ENCODE measurements around the gene CCDC107.
"Not testable (repeated sequence)": the region's sequence is repeated elsewhere in the genome, so short reads cannot be mapped to it uniquely, and the experiment has no call there.

CCDC107 gene

DNA sequence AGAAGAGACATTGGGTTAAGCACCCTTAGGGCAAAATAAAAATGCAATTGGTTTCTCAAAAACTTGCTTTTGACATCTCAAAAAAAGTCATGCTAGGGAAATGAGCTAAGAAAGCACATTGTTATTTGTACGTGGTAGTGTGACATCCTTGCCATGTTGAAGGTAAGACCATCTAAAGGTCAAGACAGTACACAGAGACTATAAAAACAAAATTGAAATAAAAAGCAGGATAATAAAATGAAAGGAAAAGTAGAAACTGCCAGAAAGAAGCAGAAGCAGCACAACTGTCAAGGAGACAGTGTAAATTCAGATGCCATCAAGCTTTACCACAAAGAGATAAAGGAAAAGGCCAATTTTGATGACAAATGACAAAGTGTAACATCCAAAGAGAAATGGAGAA lies 18.9 kb upstream of the CCDC107 start:
- DNase-seq = not testable (repeated sequence)

DNA sequence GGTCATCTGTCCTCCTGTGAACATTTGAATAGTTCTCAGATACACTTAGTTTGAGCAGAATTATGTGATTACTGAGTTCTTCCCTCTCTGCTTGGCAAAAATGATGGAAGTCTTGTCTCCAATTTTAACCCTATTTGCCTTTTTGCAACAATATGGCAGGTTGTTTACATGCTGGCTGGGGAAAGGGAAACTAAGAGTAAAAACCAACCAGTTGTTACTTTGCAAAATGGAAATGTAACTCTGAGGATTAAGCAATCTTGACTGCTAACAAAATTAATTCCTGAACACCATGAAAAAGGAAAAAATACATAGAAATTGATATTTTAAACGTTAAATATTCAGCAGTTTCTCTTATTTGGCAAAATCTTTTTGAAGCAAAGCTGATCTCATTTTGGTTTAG lies 18.5 kb upstream of the CCDC107 start:
- DNase-seq = no peak

DNA sequence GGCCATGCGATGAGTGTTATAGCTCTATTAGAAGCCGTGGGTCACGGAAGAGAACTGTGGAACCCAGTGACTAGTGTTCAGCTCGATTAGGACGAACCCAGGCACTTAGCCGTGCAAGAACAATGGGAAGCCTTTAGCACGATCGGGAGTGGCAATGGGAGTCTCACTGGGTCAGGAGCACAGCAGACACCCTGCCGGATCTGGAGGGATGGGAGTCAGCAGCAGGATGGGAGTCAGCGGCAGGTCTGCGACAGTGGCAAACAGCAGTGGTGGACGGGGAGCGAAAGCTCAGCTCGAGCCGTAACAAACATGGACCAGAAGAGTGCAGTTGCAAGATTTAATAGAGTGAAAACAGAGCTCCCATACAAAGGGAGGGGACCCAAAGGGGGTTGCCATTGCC lies 17.7 kb upstream of the CCDC107 start:
- DNase-seq = not testable (repeated sequence)

DNA sequence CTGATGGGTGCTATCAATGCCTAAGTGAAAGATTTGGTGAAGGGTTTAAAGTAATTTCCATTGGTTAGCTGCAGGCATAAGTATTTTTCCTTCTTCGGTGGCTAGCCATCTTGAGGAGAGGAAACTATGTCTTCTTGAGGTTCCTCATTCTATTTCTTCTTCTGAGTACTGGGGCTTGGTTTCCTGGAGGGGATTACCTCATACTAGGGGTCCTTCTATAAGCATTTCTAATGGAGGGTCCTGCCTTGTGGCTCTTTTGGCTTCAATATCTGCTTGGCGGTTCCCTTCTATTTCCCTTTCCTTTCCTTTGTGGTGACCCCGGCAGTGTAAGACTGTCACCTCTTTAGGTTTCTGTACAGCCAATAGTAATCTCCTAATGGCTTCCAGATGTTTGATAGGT lies 16.6 kb upstream of the CCDC107 start:
- DNase-seq = not testable (repeated sequence)

DNA sequence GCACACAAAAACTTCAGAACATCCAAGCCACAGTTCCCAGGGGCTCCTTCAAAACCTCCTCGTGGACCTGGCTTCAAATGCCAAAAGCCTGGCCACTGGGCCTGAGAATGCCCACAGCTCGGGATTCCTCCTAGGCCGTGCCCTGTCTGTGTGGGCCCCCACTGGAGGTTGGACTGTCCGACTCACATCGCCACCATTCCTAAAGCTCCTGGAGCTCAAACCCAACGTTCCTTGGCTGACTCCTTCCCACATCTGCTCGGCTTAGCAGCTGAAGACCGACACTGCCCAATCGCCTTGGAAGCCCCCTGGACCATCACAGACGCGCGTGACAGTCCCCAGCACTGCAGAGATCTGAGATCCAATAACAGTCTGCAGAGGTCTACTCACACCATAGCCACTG lies 15.0 kb upstream of the CCDC107 start:
- DNase-seq = no peak

DNA sequence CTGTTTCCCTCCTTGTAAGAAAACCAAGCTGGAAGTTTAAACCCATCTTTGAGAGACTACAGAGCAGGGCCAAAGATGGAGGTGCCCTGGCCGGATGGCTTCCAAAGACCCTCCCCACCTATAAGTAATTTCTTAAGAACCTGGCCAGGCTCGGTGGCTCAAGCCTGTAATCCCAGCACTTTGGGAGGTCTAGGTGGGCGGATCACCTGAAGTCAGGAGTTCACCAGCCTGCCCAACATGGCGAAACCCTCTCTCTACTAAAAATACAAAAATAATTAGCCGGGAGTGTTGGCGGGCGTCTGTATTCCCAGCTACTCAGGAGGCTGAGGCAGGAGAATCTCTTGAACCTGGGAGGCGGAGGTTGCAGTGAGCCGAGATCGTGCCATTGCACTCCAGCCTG lies 12.4 kb upstream of the CCDC107 start:
- not testable (repeated sequence) for DNase-seq

DNA sequence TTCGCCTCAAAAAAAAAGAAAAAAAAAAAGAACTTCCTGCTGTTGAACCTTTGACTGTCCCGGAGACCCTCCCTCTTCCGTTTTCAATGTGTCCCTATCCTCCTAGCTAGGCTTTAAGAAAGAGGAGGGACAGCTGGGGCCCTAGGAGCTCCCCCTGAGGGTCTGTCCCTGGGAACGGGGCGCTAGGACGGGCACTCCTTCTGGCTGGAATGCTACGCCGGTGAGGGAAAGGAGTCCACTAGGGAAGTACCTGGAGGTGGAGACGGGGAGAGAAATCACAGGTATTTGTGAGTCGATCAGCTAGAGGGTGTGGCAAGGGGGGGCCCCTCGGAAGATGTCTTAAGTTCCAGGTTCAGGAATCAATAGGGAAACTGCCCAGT lies 11.9 kb upstream of the CCDC107 start:
- no peak for DNase-seq

DNA sequence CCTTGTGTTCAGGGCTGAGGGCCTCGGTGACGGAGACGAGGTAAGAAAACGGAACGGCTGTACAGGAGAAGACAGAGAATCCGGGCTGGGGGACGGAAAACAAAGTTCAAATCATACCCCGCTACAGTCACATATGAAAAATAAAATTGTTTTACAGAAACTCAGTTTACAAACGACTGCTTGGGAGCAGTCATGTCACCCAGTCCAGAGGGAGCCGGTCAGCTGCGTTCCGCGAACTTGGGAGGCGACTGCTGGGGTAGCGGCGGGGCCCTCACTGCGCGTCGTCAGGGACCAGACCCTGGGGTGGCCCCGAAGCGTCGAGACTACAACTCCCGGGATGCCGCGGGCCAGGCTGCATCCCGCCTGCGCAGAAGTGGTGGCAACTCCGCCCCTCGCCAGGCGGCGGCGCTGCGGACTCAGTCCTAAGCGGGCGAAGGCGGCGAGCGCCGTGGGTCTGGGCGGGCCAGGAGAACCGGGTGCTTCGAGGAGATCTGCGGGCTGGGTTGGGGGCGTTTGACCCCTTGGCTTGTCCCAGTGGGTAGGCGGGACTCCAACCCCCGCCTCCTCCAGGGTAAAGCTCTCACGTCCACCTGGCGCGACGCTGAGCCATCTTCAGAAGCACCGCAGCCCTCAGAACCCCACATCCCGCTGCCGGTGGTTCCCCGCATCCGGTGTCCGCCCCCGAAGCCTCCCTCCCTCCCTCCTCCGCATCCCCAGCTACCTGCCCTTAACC lies 11.4 kb upstream of the CCDC107 start:
- peak; percentile 57 for DNase-seq

DNA sequence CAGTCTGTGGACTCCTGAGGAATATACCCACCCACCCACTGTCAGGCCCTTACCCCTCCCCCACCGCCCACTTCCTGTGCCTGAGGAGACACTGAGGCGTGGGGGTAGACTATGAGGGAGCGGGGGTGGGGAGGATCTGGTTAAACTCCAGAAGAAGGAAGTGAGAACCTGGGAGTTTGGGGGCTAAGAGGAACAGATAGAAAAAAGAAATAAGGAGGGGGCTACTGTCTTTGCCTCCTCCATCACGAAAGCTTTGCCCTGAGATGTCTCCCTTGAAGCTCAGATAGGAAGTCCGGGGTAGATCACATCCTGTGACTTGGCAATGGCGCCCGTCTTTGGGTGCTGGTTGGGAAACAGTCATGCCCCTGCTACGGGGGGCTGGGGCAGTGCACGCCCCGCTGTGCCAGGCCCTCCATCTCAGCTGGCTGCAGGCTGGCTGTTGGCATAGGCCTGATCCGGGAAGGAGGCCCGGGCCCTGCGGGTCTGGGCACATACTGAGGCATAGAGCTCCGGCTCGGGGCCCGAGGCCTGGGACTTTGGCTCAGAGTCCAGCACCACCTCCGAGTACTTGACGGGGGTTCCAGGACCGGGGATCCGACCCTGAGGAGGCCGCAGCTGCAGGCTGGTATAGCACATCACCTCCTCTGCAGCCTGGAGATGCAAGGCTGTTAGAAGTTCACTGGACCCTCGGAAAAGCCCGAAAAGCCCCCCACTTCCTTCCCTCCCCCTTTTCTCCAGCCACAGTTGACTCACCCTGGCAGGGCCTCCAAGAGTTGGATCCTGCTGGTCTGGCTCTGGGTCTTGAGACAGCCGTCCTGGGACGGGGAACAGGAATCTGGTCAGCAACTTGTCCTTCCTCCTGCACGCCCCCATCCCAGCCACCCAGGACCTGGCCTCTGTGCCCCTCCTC lies 8.4 kb upstream of the CCDC107 start:
- DNase-seq = no peak

DNA sequence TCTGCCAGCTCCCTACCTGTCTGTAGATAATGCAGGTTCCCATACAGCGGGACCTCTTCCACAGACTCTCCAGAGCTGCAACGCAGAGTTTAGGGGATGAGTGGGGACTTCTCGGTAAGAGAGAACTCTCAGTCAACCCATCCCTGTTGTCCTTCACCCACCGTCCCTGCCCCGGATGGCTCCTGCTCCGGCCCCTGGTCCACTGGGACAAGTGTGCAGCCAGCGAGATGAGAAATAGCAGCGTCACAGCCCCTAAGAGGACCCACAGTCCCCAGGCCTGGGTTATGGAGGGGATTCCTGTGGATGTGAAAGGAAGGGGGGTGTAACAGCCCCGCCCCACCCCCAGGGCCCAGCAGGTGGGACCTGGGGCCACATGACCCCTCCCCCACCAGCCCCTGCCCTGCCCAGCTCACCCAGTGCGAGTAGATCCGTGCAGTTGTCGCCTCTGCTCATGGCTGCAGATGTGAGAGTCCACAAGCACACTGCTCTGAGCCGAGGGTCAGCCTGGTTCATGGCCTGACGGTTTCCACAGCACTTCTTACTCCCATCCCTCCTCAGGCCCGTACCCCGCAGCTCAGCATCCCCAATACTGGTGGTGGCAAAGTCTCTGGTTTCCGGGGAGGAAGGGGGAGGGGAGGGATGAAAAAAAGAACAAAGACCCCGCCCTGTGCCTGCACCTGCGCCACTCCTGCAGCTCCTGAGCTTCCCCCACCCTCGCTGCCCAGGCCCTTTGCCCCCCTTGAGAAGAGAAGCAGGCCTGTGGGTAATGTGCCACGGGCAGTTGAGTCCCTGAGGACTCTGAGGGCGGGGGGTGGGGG lies 7.5 kb upstream of the CCDC107 start, which contains the start of gene SIT1:
Gene SIT1, minus strand, starts transcription at position 591 of the 818 bp plus-strand sequence. Its CDS starts 78 bp downstream, at position 513.
- DNase-seq = no peak

DNA sequence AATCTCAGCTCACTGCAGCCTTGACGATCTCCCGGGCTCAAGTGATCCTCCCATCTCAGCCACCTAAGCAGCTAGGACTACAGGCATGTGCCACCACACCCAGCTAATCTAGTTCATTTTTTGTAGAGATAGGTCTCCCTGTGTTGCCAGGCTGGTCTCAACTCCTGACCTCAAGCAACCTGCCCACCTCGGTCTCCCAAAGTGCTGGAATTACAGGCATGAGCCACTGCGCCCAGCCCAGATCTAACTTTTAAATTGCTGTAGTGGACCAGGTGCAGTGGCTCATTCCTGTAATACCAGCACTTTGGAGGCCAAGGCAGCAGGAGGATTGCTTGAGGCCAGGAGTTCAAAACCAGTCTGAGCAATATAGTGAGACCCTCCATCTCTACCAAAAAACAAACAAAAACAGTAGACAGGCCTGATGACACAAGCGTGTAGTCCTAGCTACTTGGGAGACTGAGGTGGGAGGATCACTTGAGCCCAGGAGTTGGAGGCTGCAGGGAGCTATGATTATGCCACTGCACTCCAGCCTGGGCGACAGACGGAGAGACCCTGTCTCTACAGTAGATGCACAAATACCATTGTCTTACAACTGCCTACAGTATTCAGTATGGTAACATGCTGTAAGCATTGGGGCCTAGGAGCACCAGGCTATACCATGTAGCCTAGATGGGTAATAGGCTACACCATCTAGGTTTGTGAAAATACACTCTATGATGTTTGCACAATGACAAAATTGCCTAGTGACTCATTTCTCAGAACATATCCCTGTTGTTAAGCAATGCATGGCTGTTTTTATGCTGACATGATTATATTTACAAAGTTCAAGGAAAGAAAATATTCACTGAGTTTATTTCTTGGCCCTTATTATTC lies 5.9 kb upstream of the CCDC107 start:
- peak; percentile 20 for DNase-seq

DNA sequence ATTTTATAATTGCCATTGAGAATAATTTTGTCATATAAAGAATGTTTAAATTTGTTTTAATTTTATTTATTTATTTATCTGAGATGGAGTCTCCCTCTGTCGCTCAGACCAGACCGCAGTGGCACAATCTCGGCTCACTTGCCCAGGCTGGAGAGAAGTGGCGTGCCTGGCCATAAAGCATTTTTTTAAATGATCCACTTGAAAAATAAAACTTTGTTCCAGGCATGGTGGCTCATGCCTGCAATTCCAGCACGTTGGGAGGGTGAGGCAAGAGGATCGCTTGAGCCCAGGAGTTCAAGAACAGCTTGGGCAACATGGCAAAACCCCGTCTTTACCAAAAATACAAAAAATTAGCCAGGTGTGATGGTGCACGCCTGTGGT lies 5.3 kb upstream of the CCDC107 start:
- DNase-seq = no peak

DNA sequence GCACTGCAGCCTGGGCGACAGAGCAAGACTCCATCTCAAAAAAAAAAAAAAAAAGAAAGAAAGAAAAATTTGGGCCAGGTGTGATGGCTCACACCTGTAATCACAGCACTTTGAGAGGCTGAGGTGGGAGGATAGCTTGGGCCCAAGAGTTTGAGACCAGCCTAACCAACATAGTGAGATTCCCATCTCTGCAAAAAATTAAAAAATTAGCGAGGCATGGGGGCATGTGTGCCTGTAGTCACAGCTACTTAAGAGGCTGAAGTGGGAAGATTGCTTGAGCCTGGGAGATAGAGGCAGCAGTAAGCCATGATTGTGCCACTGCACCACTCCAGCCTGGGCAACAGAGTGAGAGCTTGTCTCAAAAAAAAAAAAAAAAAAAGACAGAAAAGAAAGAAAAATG lies 4.5 kb upstream of the CCDC107 start:
- no peak for DNase-seq

DNA sequence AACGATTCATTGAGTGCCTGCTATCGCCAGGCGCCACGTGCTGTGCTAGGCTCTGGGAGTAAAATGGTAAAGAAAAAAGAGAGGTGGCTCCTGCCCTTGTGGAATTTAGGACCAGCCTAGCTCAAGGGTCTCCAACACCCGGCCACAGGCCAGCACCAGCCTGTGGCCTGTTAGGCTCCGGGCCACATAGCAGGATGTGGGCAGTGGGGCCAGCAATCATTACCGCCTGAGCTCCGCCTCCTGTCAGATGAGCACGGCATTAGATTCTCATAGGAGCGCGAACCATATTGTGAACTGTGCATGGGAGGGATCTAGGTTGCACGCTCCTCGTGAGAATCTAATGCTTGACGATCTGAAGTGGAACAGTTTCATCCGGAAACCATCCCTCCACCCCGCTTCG lies 1.7 kb upstream of the CCDC107 start:
- DNase-seq = no peak

DNA sequence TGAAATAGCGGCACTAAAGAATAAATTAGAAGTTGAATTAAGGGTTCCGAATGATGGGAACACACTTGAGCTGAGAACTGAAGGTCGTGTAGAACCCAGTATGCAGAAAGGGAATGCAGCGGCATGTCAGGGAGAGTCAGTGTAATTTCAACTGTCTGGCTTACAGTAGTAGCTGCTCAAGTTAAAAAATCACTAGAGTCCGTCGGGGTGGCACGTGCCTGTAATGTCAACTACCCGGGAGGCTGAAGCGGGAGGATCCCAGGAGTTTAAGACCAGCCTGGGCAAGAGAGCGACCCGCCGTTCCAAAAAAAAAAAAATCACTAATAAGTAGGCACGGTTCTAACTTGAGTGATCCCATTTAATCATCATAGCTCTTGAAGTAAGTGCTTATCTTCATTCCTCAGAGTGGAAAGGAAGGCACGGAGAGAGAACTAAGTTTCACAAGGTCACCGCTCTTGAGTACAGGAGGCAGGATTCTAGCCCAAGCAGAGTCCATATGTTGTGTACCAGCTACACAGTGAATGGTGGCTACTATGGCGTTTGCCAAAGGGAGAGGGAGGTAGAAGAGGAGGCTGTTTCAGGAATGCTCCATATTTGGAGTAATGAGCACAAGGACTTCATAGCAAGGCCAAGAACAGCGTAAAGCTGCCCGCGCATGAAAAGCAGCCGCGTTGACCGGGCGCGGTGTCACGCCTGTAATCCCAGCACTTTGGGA lies 1.1 kb upstream of the CCDC107 start:
- DNase-seq = no peak

DNA sequence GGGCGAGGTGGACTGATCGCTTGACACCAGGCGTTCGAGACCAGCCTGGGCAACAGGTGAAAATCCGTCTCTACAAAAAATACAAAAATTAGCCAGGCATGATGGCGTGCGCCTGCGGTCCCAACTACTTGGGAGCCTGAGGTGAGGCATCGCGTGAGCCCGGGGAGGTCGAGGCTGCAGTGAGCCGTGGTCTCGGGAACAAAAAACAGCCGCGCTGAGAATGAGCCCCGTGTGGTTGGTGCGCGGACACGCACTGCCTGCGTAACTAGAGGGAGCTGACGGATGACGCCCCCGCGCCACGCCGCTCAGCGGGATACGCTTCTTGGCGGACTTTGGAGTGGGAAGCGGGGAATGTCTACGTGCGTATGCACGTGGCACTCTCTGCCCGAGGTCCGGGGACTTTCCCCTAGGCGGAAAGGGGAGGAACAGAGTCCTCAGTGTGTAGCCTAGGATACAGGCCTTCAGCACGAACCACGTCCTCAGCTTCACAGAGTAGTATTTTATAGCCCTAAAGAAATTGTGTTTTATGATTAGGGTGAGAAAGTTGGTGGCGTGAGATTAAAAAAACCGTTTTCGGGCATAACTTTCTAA lies 451 bp upstream of the CCDC107 start, which contains the start of gene RMRP:
Gene RMRP, minus strand, starts transcription at position 474 of the 591 bp plus-strand sequence.
- DNase-seq = peak; percentile 95

DNA sequence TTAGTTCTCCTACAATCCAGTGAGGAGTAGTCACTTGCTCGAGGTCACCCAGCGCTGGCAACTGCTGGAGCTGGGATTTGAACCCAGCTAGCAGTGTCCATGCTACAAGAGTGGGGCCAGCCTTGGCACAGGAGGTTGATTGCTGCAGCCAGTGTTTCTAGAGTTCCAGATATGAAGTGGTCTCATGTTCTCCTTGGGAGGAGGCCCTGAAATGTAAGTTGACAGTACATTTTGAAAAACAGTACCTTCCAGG lies 802 bp downstream of the CCDC107 start:
- DNase-seq = no peak

DNA sequence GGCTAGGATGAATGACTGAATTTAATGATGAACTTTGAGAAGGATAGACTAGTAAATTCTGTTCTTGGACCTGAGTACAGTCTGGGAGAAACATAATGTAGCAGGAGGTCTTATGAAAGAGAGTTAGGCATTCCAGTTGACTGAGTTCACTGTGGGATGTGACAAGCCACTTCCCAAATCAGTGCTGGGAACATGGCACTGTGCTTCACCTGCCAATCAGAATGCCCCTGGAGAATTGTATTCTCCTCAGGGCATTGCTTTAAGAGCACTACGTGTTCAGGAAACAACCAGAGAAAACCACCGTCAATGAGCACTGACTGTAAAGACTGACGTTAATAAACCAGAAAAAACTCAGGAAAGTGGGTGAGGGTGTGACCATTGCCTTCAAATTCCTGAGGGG lies 1.2 kb downstream of the CCDC107 start:
- no peak for DNase-seq

DNA sequence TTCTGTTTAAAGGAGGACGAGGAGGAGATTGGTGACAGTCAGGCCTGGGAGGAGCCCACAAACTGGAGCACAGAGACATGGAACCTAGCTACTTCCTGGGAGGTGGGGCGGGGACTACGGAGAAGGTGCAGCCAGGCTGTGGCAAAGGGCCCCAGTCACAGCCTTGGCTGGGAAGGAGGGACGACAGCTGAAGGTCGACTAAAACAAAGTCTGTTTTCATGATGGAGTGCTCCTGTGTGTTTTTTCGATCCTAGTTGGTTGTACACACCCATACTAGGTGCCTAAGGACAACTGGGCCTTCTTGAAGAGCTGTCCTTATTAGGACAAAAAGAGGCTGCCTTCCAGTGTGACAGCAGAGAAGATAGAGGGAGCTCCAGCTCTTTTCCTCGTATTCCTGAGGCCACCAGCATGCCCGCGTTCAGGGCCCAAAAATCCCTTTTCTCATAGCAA lies 2.9 kb downstream of the CCDC107 start:
- no peak for DNase-seq

DNA sequence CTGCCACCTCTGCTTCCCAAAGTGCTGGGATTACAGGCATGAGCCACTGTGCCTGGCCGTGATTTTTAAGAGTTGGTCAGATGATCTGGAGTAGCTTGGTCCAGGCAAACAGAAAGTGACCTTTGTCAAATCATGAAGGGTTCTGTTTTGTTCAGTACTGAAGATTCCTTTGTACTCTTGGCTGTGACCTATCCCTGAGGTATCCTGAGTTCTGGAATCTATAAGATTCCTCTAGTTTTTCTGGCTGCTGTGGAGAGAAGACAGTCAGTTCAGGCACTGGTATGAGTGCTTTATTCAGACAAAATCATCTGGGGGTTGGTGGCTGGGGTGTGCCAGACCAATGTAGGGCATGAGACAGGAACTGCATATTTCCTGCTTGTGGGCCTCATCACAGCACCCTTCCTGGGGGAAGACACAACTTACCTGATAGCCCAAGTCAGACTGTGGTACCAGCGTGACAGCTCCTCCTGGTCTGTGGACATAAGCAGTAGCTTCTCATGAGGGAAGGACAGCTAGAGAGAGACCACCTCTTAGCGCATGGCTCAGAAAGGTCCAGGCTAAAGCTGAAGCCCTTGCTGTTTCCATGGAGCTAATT lies 3.8 kb downstream of the CCDC107 start:
- no peak for DNase-seq

DNA sequence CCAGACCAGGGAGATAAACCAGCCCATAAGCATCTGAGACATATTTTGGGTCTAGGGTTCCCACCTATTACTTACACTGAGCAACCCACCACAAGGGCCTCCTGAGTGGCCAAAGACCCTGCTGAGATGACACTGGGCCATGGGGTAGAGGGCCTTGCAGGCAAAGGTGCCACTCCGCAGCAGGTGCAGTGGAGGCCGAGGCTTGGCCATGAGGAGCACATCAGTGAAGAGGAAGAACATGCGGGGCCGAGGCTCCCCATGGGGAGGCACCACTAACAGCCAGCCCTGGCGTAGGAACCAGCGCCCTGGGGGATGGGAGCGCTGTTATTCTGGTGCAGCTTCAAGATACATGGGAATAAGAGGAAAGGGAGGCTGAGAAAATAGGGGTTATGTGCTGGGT lies 4.3 kb downstream of the CCDC107 start:
- no peak for DNase-seq

Measured in NCI-H226 (cell line).